GM12892 (cell line): ENCODE measurements around the gene CD82.

ENCODE experiments used
- POLR2A ChIP-seq: IDR thresholded peaks from 2 replicates; pipeline ENCODE4 v1.6.1; 2011; ENCODE audit warnings: low read depth, low read length, control low read depth
- POLR2AphosphoS5 ChIP-seq: IDR thresholded peaks from 2 replicates; pipeline ENCODE4 v1.6.1; 2011; ENCODE audit warnings: low read depth, low read length, control low read depth
- TAF1 ChIP-seq: IDR thresholded peaks from 2 replicates; pipeline ENCODE4 v1.6.1; 2011; ENCODE audit warnings: low read depth, mild to moderate bottlenecking, control low read depth, low read length, borderline replicate concordance

GRCh38 chr11:44528103-44528502 lies 37.4 kb upstream of the CD82 start:
- TF ChIP-seq POLR2A, result no peak
- no peak for TF ChIP-seq POLR2AphosphoS5
- TF ChIP-seq TAF1, result no peak
